Stomach (tissue), 9 donors: ENCODE results near the gene LGALS9. TPM values are rescaled to one million over a fixed set of nuclear protein-coding genes. Genes with fewer than 3 reads are reported as not detected.
"Not testable (repeated sequence)": the region's sequence is repeated elsewhere in the genome, so short reads cannot be mapped to it uniquely, and the experiment has no call there.

Experiments used
- DNase-seq, 2 donors: peaks; one replicate each; pipeline versions ENCODE4 v3.0.0 to v3.0.0-alpha.2; 2013 to 2019
- H3K27ac ChIP-seq, 5 donors: fragments of 200-600 bp in 4 of 5; sonication (generic) in 4 of 5; one replicate each; pipeline ENCODE4 v1.5.1; 2013 to 2019; ENCODE audit warnings: mild to moderate bottlenecking in 1 of 5, moderate library complexity in 1 of 5
- H3K27me3 ChIP-seq, 3 donors: fragments of 200-600 bp; sonication (generic); one replicate each; pipeline ENCODE4 v1.5.1; 2017 to 2019; ENCODE audit warnings: mixed run types in 1 of 3
- H3K36me3 ChIP-seq, 4 donors: fragments of 200-600 bp; sonication (generic); 1 replicate in 3 of 4; 2 replicates in 1 of 4; pipeline ENCODE4 v1.5.1; 2016 to 2019
- H3K4me1 ChIP-seq, 4 donors: fragments of 200-600 bp; sonication (generic); one replicate each; pipeline ENCODE4 v1.5.1; 2016 to 2019
- H3K4me3 ChIP-seq, 4 donors: fragments of 200-600 bp; sonication (generic) in 3 of 4; one replicate each; pipeline ENCODE4 v1.5.1; 2016 to 2019; ENCODE audit warnings: mild to moderate bottlenecking in 1 of 4
- H3K9me3 ChIP-seq, 4 donors: fragments of 200-600 bp; sonication (generic); one replicate each; pipeline ENCODE4 v1.5.1; 2016 to 2019
- EP300 ChIP-seq: sonication (generic); formaldehyde crosslinking; IDR thresholded peaks from one replicate; pipeline ENCODE4 v1.6.1; 2017; ENCODE audit warnings: antibody characterized with exemption
- POLR2A ChIP-seq, 4 donors: fragments of 450-650 bp; IDR thresholded peaks; one replicate each; pipeline ENCODE4 v1.6.1; 2016; ENCODE audit warnings: antibody characterized with exemption in 4 of 4, control low read depth in 2 of 4, mild to moderate bottlenecking in 1 of 4, moderate library complexity in 1 of 4
- POLR2AphosphoS5 ChIP-seq, 3 donors: sonication (generic); formaldehyde crosslinking; IDR thresholded peaks; one replicate each; pipeline ENCODE4 v1.6.1; 2016; ENCODE audit warnings: antibody characterized with exemption in 3 of 3
- WGBS, 5 donors: extraction: QIAGEN DNeasy Blood & Tissue Kit in 3 of 5; methylation state at CpG; one replicate each; pipeline versions ENCODE4 v1.1.5 to v1.1.7; 2013 to 2018; 5-methylcytosine and 5-hydroxymethylcytosine counted together
- intact Hi-C: fragments of 100-400 bp; cut with DNase I; formaldehyde crosslinking; loops from one replicate; pipeline ENCODE4 v1.15.1; 2023; ENCODE audit warnings: low total_unique reads
- polyA plus RNA-seq, 3 donors: library from polyadenylated mRNA; stranded (reverse); fragments of 200-250 nt; gene quantifications; one replicate each; pipeline ENCODE4 v1.2.3, GENCODE V29; 2013
- total RNA-seq, 5 donors: library from RNA; depleted of rRNA; stranded (reverse); fragments of >200 nt; gene quantifications; one replicate each; pipeline versions ENCODE4 v1.1.0 to v1.2.3, GENCODE V29; 2014 to 2016
- TF ChIP-seq, protein P1 (sequence below), 7 experiments: fragments of 450-650 bp in 4 of 7; fragments of 200-600 bp in 3 of 7; sonication (generic) in 3 of 7; IDR thresholded peaks; one replicate each; pipeline ENCODE4 v1.5.1; 2016 to 2019; ENCODE audit warnings: antibody characterized with exemption in 7 of 7, control low read depth in 2 of 7, mild to moderate bottlenecking in 1 of 7
- donor health status: healthy with polysubstance abuse.
- donor health status: Bipolar disorder and iron deficiency.
- donor health status: healthy.

Gene LGALS9
- total and polyA plus RNA-seq, 8 donors: 54.0 to 341 (median 97.7) TPM

GRCh38 chr17:27665549-27665948 lies 34.6 kb downstream of the LGALS9 start:
- Histone ChIP-seq H3K4me3 (no peak overlapping the region), H3K9me3 (no peaks in the 10 kb centered on the region), H3K36me3 (no peaks in the 10 kb centered on the region), H3K27me3 (no peaks in the 10 kb centered on the region), H3K4me1 (no peaks in the 10 kb centered on the region), H3K27ac (no peak overlapping the region)
- no peak for TF ChIP-seq POLR2A (IDR thresholded peaks at IDR 0.05)
- TF ChIP-seq, protein P1, sequence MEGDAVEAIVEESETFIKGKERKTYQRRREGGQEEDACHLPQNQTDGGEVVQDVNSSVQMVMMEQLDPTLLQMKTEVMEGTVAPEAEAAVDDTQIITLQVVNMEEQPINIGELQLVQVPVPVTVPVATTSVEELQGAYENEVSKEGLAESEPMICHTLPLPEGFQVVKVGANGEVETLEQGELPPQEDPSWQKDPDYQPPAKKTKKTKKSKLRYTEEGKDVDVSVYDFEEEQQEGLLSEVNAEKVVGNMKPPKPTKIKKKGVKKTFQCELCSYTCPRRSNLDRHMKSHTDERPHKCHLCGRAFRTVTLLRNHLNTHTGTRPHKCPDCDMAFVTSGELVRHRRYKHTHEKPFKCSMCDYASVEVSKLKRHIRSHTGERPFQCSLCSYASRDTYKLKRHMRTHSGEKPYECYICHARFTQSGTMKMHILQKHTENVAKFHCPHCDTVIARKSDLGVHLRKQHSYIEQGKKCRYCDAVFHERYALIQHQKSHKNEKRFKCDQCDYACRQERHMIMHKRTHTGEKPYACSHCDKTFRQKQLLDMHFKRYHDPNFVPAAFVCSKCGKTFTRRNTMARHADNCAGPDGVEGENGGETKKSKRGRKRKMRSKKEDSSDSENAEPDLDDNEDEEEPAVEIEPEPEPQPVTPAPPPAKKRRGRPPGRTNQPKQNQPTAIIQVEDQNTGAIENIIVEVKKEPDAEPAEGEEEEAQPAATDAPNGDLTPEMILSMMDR (IDR thresholded peaks at IDR 0.05): no peak
- no peak for TF ChIP-seq POLR2AphosphoS5 (IDR thresholded peaks at IDR 0.05)
- TF ChIP-seq EP300: no peak
- 85 to 95% (median 89%) methylated on average over 4 of the region's 4 CpGs for WGBS, 5 donors
- DNase-seq: no peak
- intact Hi-C loops: no loop called here

GRCh38 chr17:27666270-27666669 lies 35.3 kb downstream of the LGALS9 start:
- WGBS, 5 donors: 66 to 80% (median 77%) methylated on average over 6 of the region's 6 CpGs
- H3K4me3 ChIP-seq, H3K27me3 ChIP-seq, intact Hi-C loops, H3K4me1 ChIP-seq, H3K9me3 ChIP-seq, DNase-seq, H3K36me3 ChIP-seq, H3K27ac ChIP-seq: not testable (repeated sequence)

DNA sequence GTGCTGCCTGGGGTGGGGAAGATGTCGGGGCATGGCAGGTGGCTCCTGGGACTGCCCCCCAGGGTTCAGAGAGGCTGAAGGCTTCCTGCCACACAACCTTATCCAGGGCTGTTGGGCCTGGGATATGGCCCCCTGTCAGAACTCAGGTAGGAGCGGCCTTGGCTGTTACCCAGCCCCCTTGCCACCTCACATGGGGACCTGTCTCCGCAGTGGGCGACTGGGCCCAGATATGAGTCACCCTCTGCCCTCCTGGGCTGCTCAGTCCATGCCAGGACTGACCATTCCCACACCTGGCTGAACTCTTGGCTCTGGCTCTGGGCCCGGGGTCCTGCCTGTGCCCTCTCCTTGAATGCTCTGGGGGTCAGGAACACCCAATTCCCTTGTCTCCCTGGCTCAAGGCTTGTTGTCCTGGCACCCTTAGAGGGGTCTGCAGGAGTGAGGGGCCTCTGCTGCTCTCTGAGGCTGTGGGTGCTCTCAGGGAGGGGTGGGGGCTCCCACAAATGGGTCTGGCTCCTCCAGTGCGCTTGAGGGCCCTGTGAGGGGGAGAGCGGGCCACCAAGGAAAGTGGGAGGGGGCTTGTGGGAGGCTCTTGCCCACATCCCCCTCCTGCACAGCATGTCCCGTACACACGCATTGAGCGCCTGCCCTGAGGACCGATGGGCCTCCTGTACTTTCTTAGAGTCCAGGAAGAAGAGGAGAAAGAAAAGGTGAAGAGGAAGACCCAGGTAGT lies 36.0 kb downstream of the LGALS9 start:
- intact Hi-C loops: no loop called here
- Histone ChIP-seq H3K27me3 (no peaks in the 10 kb centered on the region), H3K9me3 (no peaks in the 10 kb centered on the region), H3K36me3 (no peaks in the 10 kb centered on the region), H3K4me1 (no peaks in the 10 kb centered on the region), H3K27ac (no peak overlapping the region), H3K4me3 (no peak overlapping the region)
- TF ChIP-seq EP300: no peak
- TF ChIP-seq, protein P1 (IDR thresholded peaks at IDR 0.05): no peak
- no peak for TF ChIP-seq POLR2AphosphoS5 (IDR thresholded peaks at IDR 0.05)
- TF ChIP-seq POLR2A (IDR thresholded peaks at IDR 0.05): no peak
- DNase-seq: no peak
- WGBS, 5 donors: 78 to 94% (median 89%) methylated on average over 5 to 11 of the region's 11 CpGs

- WGBS, 5 donors: 80 to 88% (median 84%) methylated on average over 8 to 12 of the region's 12 CpGs
- H3K27ac ChIP-seq: no peak overlapping the region
- H3K4me3 ChIP-seq: no peak overlapping the region
- no peaks in the 10 kb centered on the region for H3K9me3 ChIP-seq
- no peaks in the 10 kb centered on the region for H3K4me1 ChIP-seq
- no peak for TF ChIP-seq POLR2A (IDR thresholded peaks at IDR 0.05)
- no peak for TF ChIP-seq POLR2AphosphoS5 (IDR thresholded peaks at IDR 0.05)
- TF ChIP-seq EP300: no peak
- TF ChIP-seq, protein P1 (IDR thresholded peaks at IDR 0.05): no peak
- H3K36me3 ChIP-seq: no peaks in the 10 kb centered on the region
- intact Hi-C loops: no loop called here
- H3K27me3 ChIP-seq: no peaks in the 10 kb centered on the region
- DNase-seq: no peak
These were observed 36.9 kb downstream of the LGALS9 start for GRCh38 chr17:27667656-27668487.

DNA sequence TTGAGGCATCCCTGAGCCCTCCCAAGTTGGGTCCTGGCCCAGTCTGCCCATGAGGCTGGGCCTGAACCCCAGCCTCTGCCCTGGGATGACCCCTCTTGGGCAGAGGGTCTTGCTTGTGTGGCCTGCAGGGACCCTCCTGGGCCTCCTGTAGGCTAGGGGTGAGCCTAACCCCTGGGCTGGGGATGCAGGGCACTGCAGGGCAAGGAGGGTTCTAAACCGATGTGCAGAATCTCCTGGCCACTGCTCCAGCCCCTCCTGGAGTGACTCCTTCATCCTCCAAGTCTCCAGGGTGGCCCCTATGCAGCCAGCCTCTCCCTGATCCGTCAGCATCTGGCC lies 37.5 kb downstream of the LGALS9 start:
- TF ChIP-seq EP300 (no peak), POLR2A (IDR thresholded peaks at IDR 0.05) (no peak), POLR2AphosphoS5 (IDR thresholded peaks at IDR 0.05) (no peak)
- TF ChIP-seq, protein P1 (IDR thresholded peaks at IDR 0.05): no peak
- WGBS, 5 donors: 47 to 85% (median 77%) methylated on average over 2 of the region's 2 CpGs

More for the DNA sequence above, 37.5 kb downstream of the LGALS9 start:
- DNase-seq: no peak
- Histone ChIP-seq H3K27me3 (no peaks in the 10 kb centered on the region), H3K9me3 (no peaks in the 10 kb centered on the region), H3K4me3 (no peak overlapping the region), H3K27ac (no peak overlapping the region), H3K4me1 (no peaks in the 10 kb centered on the region), H3K36me3 (no peaks in the 10 kb centered on the region)
- intact Hi-C loops: no loop called here
